ENCODE results near the gene PIGK. TPM values are rescaled to one million over a fixed set of nuclear protein-coding genes. Genes with fewer than 3 reads are reported as not detected.
A peak's percentile ranks its signal among the peaks of the same experiment; 100 is the strongest.

PIGK gene
- total RNA-seq, 1 donor from 2014 or later, result 15.3 TPM

GRCh38 chr1:77081834-77082233 lies 137.4 kb downstream of the PIGK start:
- no peak overlapping the region for H3K4me3 Mint-ChIP-seq (ENCODE audit: unreplicated experiment)
- no peak for DNase-seq
- peaks cover 3% of the 10 kb centered on the region for H3K27me3 Mint-ChIP-seq (ENCODE audit: unreplicated experiment)
- peaks cover 3% of the 10 kb centered on the region for H3K4me1 Mint-ChIP-seq (ENCODE audit: low read depth, unreplicated experiment)
- TF ChIP-seq, protein P1, sequence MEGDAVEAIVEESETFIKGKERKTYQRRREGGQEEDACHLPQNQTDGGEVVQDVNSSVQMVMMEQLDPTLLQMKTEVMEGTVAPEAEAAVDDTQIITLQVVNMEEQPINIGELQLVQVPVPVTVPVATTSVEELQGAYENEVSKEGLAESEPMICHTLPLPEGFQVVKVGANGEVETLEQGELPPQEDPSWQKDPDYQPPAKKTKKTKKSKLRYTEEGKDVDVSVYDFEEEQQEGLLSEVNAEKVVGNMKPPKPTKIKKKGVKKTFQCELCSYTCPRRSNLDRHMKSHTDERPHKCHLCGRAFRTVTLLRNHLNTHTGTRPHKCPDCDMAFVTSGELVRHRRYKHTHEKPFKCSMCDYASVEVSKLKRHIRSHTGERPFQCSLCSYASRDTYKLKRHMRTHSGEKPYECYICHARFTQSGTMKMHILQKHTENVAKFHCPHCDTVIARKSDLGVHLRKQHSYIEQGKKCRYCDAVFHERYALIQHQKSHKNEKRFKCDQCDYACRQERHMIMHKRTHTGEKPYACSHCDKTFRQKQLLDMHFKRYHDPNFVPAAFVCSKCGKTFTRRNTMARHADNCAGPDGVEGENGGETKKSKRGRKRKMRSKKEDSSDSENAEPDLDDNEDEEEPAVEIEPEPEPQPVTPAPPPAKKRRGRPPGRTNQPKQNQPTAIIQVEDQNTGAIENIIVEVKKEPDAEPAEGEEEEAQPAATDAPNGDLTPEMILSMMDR (IDR thresholded peaks at IDR 0.05; ENCODE audit: partially characterized antibody, unreplicated experiment), result no peak
- no peak overlapping the region for H3K27ac Mint-ChIP-seq (ENCODE audit: unreplicated experiment)
- peaks cover 1% of the 10 kb centered on the region for H3K9me3 Mint-ChIP-seq (ENCODE audit: unreplicated experiment)
- peaks cover 5% of the 10 kb centered on the region for H3K36me3 Mint-ChIP-seq (ENCODE audit: unreplicated experiment)

- no peak for DNase-seq
- Mint-ChIP-seq H3K36me3 (ENCODE audit: unreplicated experiment) (peaks cover 5% of the 10 kb centered on the region), H3K27me3 (ENCODE audit: unreplicated experiment) (peaks cover 5% of the 10 kb centered on the region), H3K4me1 (ENCODE audit: low read depth, unreplicated experiment) (no peaks in the 10 kb centered on the region), H3K4me3 (ENCODE audit: unreplicated experiment) (no peak overlapping the region), H3K27ac (ENCODE audit: unreplicated experiment) (no peak overlapping the region), H3K9me3 (ENCODE audit: unreplicated experiment) (peaks cover 1% of the 10 kb centered on the region)
- TF ChIP-seq, protein P1 (IDR thresholded peaks at IDR 0.05; ENCODE audit: partially characterized antibody, unreplicated experiment), result no peak
Measured at GRCh38 chr1:77076759-77077158, 142.5 kb downstream of the PIGK start.

GRCh38 chr1:77068013-77068412 lies 151.2 kb downstream of the PIGK start:
- Mint-ChIP-seq H3K27me3 (ENCODE audit: unreplicated experiment) (no peaks in the 10 kb centered on the region), H3K27ac (ENCODE audit: unreplicated experiment) (peak overlapping the region; percentile 59), H3K4me1 (ENCODE audit: low read depth, unreplicated experiment) (peaks cover 4% of the 10 kb centered on the region), H3K36me3 (ENCODE audit: unreplicated experiment) (peaks cover under 1% of the 10 kb centered on the region), H3K9me3 (ENCODE audit: unreplicated experiment) (no peaks in the 10 kb centered on the region), H3K4me3 (ENCODE audit: unreplicated experiment) (no peak overlapping the region)
- DNase-seq, result no peak
- TF ChIP-seq, protein P1 (IDR thresholded peaks at IDR 0.05; ENCODE audit: partially characterized antibody, unreplicated experiment), result no peak

GRCh38 chr1:77065693-77066342 lies 153.4 kb downstream of the PIGK start:
- no peak overlapping the region for H3K4me3 Mint-ChIP-seq (ENCODE audit: unreplicated experiment)
- peak overlapping the region; percentile 63 for H3K27ac Mint-ChIP-seq (ENCODE audit: unreplicated experiment)
- TF ChIP-seq, protein P1 (IDR thresholded peaks at IDR 0.05; ENCODE audit: partially characterized antibody, unreplicated experiment), result no peak
- H3K4me1 Mint-ChIP-seq (ENCODE audit: low read depth, unreplicated experiment), result peaks cover 4% of the 10 kb centered on the region
- no peak for DNase-seq
- H3K27me3 Mint-ChIP-seq (ENCODE audit: unreplicated experiment), result no peaks in the 10 kb centered on the region
- no peaks in the 10 kb centered on the region for H3K36me3 Mint-ChIP-seq (ENCODE audit: unreplicated experiment)
- no peaks in the 10 kb centered on the region for H3K9me3 Mint-ChIP-seq (ENCODE audit: unreplicated experiment)

- Mint-ChIP-seq H3K27ac (ENCODE audit: unreplicated experiment) (peak overlapping the region; percentile 16), H3K9me3 (ENCODE audit: unreplicated experiment) (no peaks in the 10 kb centered on the region), H3K4me3 (ENCODE audit: unreplicated experiment) (no peak overlapping the region), H3K27me3 (ENCODE audit: unreplicated experiment) (no peaks in the 10 kb centered on the region), H3K4me1 (ENCODE audit: low read depth, unreplicated experiment) (peaks cover 4% of the 10 kb centered on the region), H3K36me3 (ENCODE audit: unreplicated experiment) (no peaks in the 10 kb centered on the region)
- no peak for DNase-seq
- TF ChIP-seq, protein P1 (IDR thresholded peaks at IDR 0.05; ENCODE audit: partially characterized antibody, unreplicated experiment), result no peak
Measured at GRCh38 chr1:77064246-77064645, 155.0 kb downstream of the PIGK start.
